ENCODE measurements around the gene S100A10. TPM values are rescaled to one million over a fixed set of nuclear protein-coding genes. Genes with fewer than 3 reads are reported as not detected.

S100A10 gene
- total RNA-seq, 4 donors from 2014 or later = 152 to 404 (median 235) TPM

GRCh38 chr1:151977662-151978230 lies 15.9 kb downstream of the S100A10 start:
- TF ChIP-seq, protein P1, sequence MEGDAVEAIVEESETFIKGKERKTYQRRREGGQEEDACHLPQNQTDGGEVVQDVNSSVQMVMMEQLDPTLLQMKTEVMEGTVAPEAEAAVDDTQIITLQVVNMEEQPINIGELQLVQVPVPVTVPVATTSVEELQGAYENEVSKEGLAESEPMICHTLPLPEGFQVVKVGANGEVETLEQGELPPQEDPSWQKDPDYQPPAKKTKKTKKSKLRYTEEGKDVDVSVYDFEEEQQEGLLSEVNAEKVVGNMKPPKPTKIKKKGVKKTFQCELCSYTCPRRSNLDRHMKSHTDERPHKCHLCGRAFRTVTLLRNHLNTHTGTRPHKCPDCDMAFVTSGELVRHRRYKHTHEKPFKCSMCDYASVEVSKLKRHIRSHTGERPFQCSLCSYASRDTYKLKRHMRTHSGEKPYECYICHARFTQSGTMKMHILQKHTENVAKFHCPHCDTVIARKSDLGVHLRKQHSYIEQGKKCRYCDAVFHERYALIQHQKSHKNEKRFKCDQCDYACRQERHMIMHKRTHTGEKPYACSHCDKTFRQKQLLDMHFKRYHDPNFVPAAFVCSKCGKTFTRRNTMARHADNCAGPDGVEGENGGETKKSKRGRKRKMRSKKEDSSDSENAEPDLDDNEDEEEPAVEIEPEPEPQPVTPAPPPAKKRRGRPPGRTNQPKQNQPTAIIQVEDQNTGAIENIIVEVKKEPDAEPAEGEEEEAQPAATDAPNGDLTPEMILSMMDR (IDR thresholded peaks at IDR 0.05; ENCODE audit: low read depth) = no peak

DNA sequence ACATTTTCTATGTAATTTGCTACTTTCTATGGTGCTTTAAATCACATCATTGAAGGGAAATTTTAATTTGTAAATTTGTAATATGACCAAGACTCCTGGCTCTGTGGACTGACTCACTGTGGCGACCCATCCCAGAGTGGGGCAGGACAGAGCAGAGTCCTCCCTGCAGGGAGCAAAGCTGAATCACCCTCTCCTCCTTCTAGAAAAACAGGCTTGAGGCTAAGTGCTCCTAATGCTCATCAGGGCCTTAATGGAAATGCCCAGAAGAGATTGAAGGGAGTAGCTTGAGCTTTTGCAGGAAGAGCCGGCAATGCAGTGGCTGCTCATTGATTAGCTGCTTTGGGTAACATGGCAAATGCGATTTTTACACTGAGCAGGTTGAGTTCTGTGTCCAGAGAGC lies 16.8 kb downstream of the S100A10 start:
- TF ChIP-seq, protein P1 (IDR thresholded peaks at IDR 0.05; ENCODE audit: low read depth) = no peak

GRCh38 chr1:151976015-151976343 lies 17.7 kb downstream of the S100A10 start:
- TF ChIP-seq, protein P1 (IDR thresholded peaks at IDR 0.05; ENCODE audit: low read depth) = no peak

DNA sequence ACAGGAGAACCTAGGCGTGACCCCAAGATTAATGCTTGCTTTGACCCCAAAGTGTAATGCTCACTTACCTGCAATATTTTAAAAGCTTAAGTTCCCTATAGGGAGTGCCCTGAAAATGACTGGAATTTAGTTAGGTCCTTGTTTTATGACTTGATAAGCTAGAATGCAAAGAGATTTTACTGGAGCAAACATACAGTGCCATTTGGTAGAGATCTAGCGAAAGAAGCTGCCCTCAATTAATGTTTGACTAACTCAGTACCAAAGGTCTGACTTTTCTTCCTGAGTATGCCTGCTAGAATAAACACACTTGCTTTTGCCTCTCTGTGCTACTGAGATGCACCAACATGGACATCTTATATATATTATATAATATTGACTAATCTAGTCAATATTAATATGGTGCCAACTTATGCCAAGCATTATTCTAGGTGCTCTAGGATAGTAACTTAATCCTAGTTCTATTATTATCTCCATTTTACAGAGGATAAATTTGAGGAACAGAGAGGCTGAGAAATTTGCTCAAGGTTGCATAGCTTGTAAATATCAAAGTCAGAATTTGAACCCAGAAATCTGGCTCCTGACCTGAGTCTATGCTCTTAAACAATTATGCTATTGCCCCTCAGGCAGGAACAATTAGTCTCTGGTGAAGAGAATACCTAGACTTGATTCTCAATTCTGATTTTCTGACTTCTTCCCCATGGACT lies 18.2 kb downstream of the S100A10 start:
- TF ChIP-seq, protein P1 (IDR thresholded peaks at IDR 0.05; ENCODE audit: low read depth) = no peak

DNA sequence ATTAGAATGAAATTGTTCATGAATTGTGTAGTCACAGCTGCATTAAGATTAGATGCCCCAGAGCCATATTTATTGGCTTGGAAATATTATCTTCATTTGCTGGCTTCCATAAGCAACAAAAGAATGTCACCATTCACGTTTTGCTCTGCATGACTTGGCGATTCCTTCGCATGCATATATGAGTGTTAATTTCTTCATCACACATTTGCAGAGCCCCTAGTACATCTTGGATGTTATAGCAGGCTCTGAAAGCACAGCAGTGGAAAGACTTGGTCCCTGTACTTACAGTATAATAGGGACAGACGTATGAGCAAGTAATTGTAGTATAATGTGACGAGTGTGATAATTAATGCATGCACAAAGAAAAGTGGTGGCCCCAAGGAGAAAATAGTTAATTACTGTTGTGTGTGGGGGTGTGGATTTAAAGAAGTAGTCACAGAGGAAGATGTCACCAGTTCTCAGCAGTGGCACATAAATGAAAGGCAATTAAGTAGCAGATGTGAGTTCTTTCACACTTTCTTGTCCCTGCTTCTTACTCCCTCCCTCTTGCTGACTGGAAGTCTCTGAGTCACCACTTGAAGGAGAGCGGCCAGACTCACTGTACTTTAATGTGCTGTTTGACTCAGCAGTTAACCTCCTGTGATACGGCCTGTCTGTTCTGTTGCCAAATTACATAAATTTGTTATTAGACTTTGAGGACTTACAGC lies 21.0 kb downstream of the S100A10 start:
- TF ChIP-seq, protein P1 (IDR thresholded peaks at IDR 0.05; ENCODE audit: low read depth) = no peak

DNA sequence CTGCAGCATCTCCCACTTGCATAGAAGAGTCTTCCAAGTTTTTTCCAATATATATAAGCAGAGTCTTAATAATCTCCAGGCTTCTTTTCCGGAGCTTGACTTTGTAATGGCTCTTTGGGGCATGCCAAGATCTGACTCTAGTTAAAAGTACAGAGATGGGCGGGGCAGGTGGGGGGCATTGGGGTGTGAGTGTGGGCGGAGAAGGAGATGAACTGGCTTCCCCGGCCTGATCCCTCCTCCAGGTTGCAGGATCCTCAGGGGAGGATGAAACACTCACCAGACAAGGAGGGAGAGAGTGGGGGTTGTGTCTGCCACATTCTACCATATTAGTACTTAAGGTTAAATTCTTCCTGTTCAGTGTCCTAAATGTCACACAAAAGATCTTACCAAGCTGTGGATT lies 23.0 kb downstream of the S100A10 start:
- TF ChIP-seq, protein P1 (IDR thresholded peaks at IDR 0.05; ENCODE audit: low read depth) = no peak

GRCh38 chr1:151970128-151970527 lies 23.5 kb downstream of the S100A10 start:
- TF ChIP-seq, protein P1 (IDR thresholded peaks at IDR 0.05; ENCODE audit: low read depth) = no peak

Measured in subcutaneous adipose tissue (tissue), 4 donors.